GM23248 (cell line): ENCODE results near the gene RSAD2. TPM values are rescaled to one million over a fixed set of nuclear protein-coding genes. Genes with fewer than 3 reads are reported as not detected.

Source experiments
- DNase-seq: peaks from one replicate; pipeline ENCODE4 v3.0.0-alpha.2; 2015
- H2AFZ ChIP-seq: fragments of 200-600 bp; sonication (generic); 2 replicates; pipeline ENCODE4 v1.6.1; 2016; ENCODE audit warnings: antibody characterized with exemption
- H3F3A ChIP-seq: fragments of 200-600 bp; sonication (generic); 2 replicates; pipeline ENCODE4 v1.6.1; 2016; ENCODE audit warnings: mild to moderate bottlenecking, antibody characterized with exemption, mixed run types; ENCODE audit not compliant: insufficient read depth
- H3K27ac ChIP-seq: fragments of 200-600 bp; sonication (generic); 2 replicates; pipeline ENCODE4 v1.5.1; 2016; ENCODE audit warnings: mild to moderate bottlenecking
- H3K27me3 ChIP-seq: fragments of 200-600 bp; sonication (generic); replicated peaks from 2 replicates; pipeline ENCODE4 v1.6.1; 2016; ENCODE audit warnings: mild to moderate bottlenecking; ENCODE audit not compliant: insufficient read depth
- H3K36me3 ChIP-seq: fragments of 200-600 bp; sonication (generic); 2 replicates; pipeline ENCODE4 v1.6.1; 2016; ENCODE audit warnings: low read depth, mild to moderate bottlenecking
- H3K4me1 ChIP-seq: fragments of 200-600 bp; sonication (generic); 2 replicates; pipeline ENCODE4 v1.6.1; 2016; ENCODE audit warnings: mild to moderate bottlenecking; ENCODE audit not compliant: insufficient read depth
- H3K4me2 ChIP-seq: fragments of 200-600 bp; sonication (generic); one replicate; pipeline ENCODE4 v1.6.1; 2016; ENCODE audit warnings: mild to moderate bottlenecking; ENCODE audit not compliant: unreplicated experiment
- H3K4me3 ChIP-seq: fragments of 200-600 bp; sonication (generic); 2 replicates; pipeline ENCODE4 v1.5.1; 2016; ENCODE audit warnings: mild to moderate bottlenecking
- H3K79me2 ChIP-seq: fragments of 200-600 bp; sonication (generic); 2 replicates; pipeline ENCODE4 v1.6.1; 2016; ENCODE audit warnings: mild to moderate bottlenecking; ENCODE audit not compliant: insufficient read depth
- H3K9ac ChIP-seq: fragments of 200-600 bp; sonication (generic); 2 replicates; pipeline ENCODE4 v1.6.1; 2016; ENCODE audit warnings: mild to moderate bottlenecking
- H3K9me2 ChIP-seq: fragments of 200-600 bp; sonication (generic); 2 replicates; pipeline ENCODE4 v1.6.1; 2016; ENCODE audit warnings: mixed run types, mild to moderate bottlenecking, moderate library complexity; ENCODE audit not compliant: insufficient read depth
- H3K9me3 ChIP-seq: fragments of 200-600 bp; sonication (generic); one replicate; pipeline ENCODE4 v1.6.1; 2017; ENCODE audit warnings: low read depth
- H4K20me1 ChIP-seq: fragments of 200-600 bp; sonication (generic); 2 replicates; pipeline ENCODE4 v1.6.0; 2016; ENCODE audit not compliant: insufficient read depth
- EZH2 ChIP-seq: fragments of 200-600 bp; sonication (generic); IDR thresholded peaks from 2 replicates; pipeline ENCODE4 v1.6.1; 2018; ENCODE audit warnings: antibody characterized with exemption, mild to moderate bottlenecking; ENCODE audit not compliant: insufficient read depth, poor library complexity, severe bottlenecking
- EZH2phosphoT487 ChIP-seq: fragments of 200-600 bp; sonication (generic); IDR thresholded peaks from 2 replicates; pipeline ENCODE4 v1.6.1; 2018; ENCODE audit warnings: antibody characterized with exemption, moderate library complexity, mild to moderate bottlenecking, low read depth; ENCODE audit not compliant: insufficient read depth
- WGBS, 2 experiments: methylation state at CpG; one replicate each; pipeline ENCODE4 v1.1.6; 2015 to 2017; ENCODE audit warnings: low lambda C conversion rate in 2 of 2, low coverage in 1 of 2; ENCODE audit errors: missing lambda C conversion rate in 2 of 2; 5-methylcytosine and 5-hydroxymethylcytosine counted together
- in situ Hi-C: fragments of 300-500 bp; cut with MboI; formaldehyde crosslinking; loops from 2 replicates; pipeline ENCODE4 v1.15.0; 2020
- polyA plus RNA-seq: library from polyadenylated mRNA; unstranded; fragments of >200 nt; fragmentation: Nextera tagmentation; extraction: Ambion mirVana; gene quantifications from 2 replicates; pipeline ENCODE4 v1.2.1, GENCODE V29; 2016
- total RNA-seq: library from RNA; depleted of rRNA; stranded (reverse); fragments of >200 nt; shearing (Covaris generic); gene quantifications from 2 replicates; pipeline ENCODE4 v1.2.3, GENCODE V29; 2014

The RSAD2 gene
- total and polyA plus RNA-seq, 2 experiments from 2014 or later, result not detected

DNA sequence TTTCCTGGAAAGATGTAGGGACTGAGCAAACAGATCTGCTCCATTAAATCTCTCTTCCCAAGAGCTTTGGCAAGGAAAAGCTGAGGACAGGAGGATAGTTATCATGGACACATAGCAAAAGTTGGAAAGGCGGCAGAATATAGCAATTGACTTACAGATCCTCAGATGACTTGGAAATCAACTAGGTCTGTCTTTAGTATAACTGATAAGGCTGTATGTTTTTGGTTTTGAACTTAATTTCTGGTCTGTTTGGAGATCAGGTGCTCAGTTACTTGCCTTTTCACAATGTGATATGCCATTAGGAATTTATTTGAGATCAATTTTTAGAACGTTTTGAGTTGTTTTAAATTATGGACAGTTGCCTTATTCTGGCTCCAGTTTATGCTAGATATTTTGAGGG lies 8.0 kb downstream of the RSAD2 start:
- WGBS, 2 experiments, result 45 to 46% methylated on average over 2 of the region's 2 CpGs
- H3K9ac ChIP-seq, result no peak overlapping the region
- DNase-seq, result no peak

DNA sequence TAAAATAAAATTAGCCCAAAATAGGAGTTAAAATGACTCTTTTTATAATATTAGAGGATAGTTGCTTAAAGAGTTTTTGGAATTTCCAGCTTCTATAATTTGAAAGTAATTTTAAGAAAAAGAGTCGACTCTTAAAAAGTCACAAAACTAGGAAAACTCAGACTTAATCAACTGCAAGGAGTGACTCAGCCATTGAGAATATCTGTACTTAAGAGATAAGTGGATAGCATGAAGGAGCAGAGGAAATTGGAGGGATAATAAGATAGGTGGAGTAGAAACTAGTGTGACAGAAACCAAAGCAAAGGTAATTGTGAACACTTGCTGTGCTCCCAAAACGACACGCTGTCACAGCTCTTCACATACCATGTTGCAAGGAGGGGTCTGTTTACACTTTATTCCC lies 8.4 kb downstream of the RSAD2 start:
- Histone ChIP-seq H3F3A (no peaks in the 10 kb centered on the region), H3K9ac (no peak overlapping the region), H3K4me1 (no peaks in the 10 kb centered on the region), H3K9me2 (no peaks in the 10 kb centered on the region), H4K20me1 (no peaks in the 10 kb centered on the region), H3K4me3 (no peak overlapping the region), H3K27me3 (peaks cover 9% of the 10 kb centered on the region; the same call in 1 of the 2 replicates), H3K79me2 (no peaks in the 10 kb centered on the region), H2AFZ (no peak overlapping the region), H3K9me3 (no peaks in the 10 kb centered on the region), H3K27ac (no peak overlapping the region), H3K4me2 (no peak overlapping the region), H3K36me3 (no peaks in the 10 kb centered on the region)
- TF ChIP-seq EZH2phosphoT487 (no peak), EZH2 (no peak)
- in situ Hi-C loops, result no loop called here
- 78 to 85% methylated on average over 3 of the region's 3 CpGs for WGBS, 2 experiments
- no peak for DNase-seq

More for the DNA sequence above, 8.0 kb downstream of the RSAD2 start:
- no peak overlapping the region for H3K27ac ChIP-seq
- no peak overlapping the region for H2AFZ ChIP-seq
- H3K79me2 ChIP-seq, result no peaks in the 10 kb centered on the region
- no peaks in the 10 kb centered on the region for H3K9me3 ChIP-seq
- no peak overlapping the region for H3K4me2 ChIP-seq
- H3K36me3 ChIP-seq, result no peaks in the 10 kb centered on the region
- in situ Hi-C loops, result no loop called here
- TF ChIP-seq EZH2 (no peak), EZH2phosphoT487 (no peak)
- H3K27me3 ChIP-seq, result peaks cover 8% of the 10 kb centered on the region; the same call in 1 of the 2 replicates
- no peaks in the 10 kb centered on the region for H4K20me1 ChIP-seq
- H3F3A ChIP-seq, result no peaks in the 10 kb centered on the region
- no peaks in the 10 kb centered on the region for H3K4me1 ChIP-seq
- no peaks in the 10 kb centered on the region for H3K9me2 ChIP-seq
- no peak overlapping the region for H3K4me3 ChIP-seq

DNA sequence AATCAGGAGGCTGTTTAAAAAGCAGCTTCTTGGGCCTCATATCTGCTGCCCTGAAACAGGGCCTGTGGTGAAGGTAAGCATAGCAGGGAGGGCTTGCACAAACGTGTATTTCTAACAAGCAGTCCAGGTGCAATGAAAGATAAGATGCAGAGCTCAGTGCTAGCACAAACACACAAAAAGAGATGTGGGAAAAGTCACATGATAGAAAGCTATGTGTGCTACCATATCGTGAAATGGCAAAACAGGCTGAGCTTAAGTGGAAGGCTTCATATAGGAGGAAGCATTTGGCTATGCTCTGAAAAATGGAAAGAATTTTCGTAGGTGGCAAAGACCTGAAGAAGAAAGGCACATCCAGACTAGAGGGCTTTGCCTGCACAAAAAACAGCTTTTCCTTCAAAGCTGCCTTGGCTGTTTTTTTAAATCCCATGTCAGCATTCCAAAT lies 10.2 kb downstream of the RSAD2 start:
- no peaks in the 10 kb centered on the region for H3F3A ChIP-seq
- no peaks in the 10 kb centered on the region for H3K36me3 ChIP-seq
- H3K9me2 ChIP-seq, result no peaks in the 10 kb centered on the region
- no peaks in the 10 kb centered on the region for H3K9me3 ChIP-seq
- H3K27me3 ChIP-seq, result 0 out of 2 replicates have a peak, but pooled peaks cover 12% of the 10 kb centered on the region
- H3K9ac ChIP-seq, result no peak overlapping the region
- no peak overlapping the region for H3K4me3 ChIP-seq
- TF ChIP-seq EZH2phosphoT487 (no peak), EZH2 (no peak)
- no peaks in the 10 kb centered on the region for H4K20me1 ChIP-seq
- H3K27ac ChIP-seq, result no peak overlapping the region
- H3K79me2 ChIP-seq, result no peaks in the 10 kb centered on the region
- in situ Hi-C loops, result no loop called here
- no peak for DNase-seq
- 50 to 58% methylated on average over 3 of the region's 3 CpGs for WGBS, 2 experiments
- H2AFZ ChIP-seq, result no peak overlapping the region
- H3K4me2 ChIP-seq, result no peak overlapping the region
- no peaks in the 10 kb centered on the region for H3K4me1 ChIP-seq

DNA sequence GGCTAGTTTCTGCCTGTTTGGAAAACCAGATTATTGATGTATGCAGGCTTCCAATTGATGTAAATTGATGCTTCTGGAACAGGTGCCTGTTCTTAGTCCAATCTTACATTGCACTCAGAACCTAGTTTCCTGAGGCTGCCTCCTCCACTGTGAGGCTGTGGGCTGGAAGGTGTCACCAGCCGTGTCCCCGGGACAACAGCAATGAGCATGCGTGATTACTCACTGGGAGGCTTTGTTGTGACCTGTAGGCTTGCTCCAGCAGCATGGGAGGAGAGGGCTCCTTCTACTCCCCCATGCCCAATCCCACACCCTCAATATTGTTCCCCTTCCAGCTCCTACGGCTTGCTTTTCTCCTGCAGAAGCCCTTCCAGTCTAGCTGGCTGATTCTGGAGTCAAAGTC lies 11.1 kb downstream of the RSAD2 start:
- Histone ChIP-seq H4K20me1 (no peaks in the 10 kb centered on the region), H2AFZ (no peak overlapping the region), H3K9me3 (no peaks in the 10 kb centered on the region), H3K9me2 (no peaks in the 10 kb centered on the region), H3K27me3 (peaks cover 12% of the 10 kb centered on the region; the same call in 1 of the 2 replicates), H3K36me3 (no peaks in the 10 kb centered on the region), H3K4me3 (no peak overlapping the region), H3K27ac (no peak overlapping the region), H3K9ac (no peak overlapping the region), H3K4me1 (no peaks in the 10 kb centered on the region), H3F3A (no peaks in the 10 kb centered on the region), H3K4me2 (no peak overlapping the region), H3K79me2 (no peaks in the 10 kb centered on the region)
- TF ChIP-seq EZH2phosphoT487 (no peak), EZH2 (no peak)
- WGBS, 2 experiments, result 63 to 70% methylated on average over 4 of the region's 4 CpGs
- no peak for DNase-seq
- in situ Hi-C loops, result no loop called here

DNA sequence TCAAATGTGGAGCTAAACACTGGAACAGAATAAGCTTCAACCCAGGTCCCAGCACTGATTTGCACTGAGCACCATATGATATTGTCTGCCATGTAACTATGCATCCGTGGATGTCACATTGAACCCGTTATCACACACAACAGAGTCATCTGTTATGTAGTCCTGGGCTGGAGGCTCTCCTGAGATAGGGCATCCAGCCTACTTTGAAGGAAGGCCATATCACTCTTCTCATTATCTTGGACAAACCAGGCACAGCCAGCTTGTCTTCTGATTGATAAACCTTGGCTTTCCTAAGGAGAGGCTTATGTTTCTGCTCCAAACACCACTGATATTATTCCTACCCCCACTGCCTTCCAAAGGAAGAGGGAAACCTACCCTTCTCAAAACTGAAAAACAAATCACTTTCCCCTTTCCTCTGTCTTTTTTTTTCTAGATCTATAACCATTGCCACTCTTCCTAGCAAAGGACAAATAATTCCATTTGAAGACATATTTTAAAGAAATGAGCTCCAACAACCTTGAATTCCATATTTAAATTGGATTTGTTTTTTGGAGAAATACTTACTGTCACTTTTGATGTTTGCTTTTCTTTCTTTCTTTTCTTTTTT lies 16.4 kb downstream of the RSAD2 start:
- H4K20me1 ChIP-seq, result no peaks in the 10 kb centered on the region
- H3K4me3 ChIP-seq, result no peak overlapping the region
- no peaks in the 10 kb centered on the region for H3K4me1 ChIP-seq
- H3K9me2 ChIP-seq, result no peaks in the 10 kb centered on the region
- WGBS, 2 experiments, result 34 to 42% methylated on average over 2 of the region's 2 CpGs
- in situ Hi-C loops, result no loop called here
- H3K27ac ChIP-seq, result no peak overlapping the region
- H3K27me3 ChIP-seq, result peaks cover 21% of the 10 kb centered on the region; the same call in 1 of the 2 replicates
- no peak overlapping the region for H3K9ac ChIP-seq
- H3K4me2 ChIP-seq, result no peak overlapping the region
- H3F3A ChIP-seq, result no peaks in the 10 kb centered on the region
- TF ChIP-seq EZH2 (no peak), EZH2phosphoT487 (no peak)
- H2AFZ ChIP-seq, result no peak overlapping the region
- DNase-seq, result no peak
- H3K36me3 ChIP-seq, result no peaks in the 10 kb centered on the region
- H3K9me3 ChIP-seq, result no peaks in the 10 kb centered on the region
- H3K79me2 ChIP-seq, result no peaks in the 10 kb centered on the region
